ENCODE results near the gene SLIT3. TPM values are rescaled to one million over a fixed set of nuclear protein-coding genes. Genes with fewer than 3 reads are reported as not detected.

SLIT3 gene
- 16.6 TPM for total RNA-seq
- long read RNA-seq, partial matches to known transcripts = 20 of 21 reads
- long read RNA-seq, other reads (novel, unspliced or antisense) = 1 of 21 reads

DNA sequence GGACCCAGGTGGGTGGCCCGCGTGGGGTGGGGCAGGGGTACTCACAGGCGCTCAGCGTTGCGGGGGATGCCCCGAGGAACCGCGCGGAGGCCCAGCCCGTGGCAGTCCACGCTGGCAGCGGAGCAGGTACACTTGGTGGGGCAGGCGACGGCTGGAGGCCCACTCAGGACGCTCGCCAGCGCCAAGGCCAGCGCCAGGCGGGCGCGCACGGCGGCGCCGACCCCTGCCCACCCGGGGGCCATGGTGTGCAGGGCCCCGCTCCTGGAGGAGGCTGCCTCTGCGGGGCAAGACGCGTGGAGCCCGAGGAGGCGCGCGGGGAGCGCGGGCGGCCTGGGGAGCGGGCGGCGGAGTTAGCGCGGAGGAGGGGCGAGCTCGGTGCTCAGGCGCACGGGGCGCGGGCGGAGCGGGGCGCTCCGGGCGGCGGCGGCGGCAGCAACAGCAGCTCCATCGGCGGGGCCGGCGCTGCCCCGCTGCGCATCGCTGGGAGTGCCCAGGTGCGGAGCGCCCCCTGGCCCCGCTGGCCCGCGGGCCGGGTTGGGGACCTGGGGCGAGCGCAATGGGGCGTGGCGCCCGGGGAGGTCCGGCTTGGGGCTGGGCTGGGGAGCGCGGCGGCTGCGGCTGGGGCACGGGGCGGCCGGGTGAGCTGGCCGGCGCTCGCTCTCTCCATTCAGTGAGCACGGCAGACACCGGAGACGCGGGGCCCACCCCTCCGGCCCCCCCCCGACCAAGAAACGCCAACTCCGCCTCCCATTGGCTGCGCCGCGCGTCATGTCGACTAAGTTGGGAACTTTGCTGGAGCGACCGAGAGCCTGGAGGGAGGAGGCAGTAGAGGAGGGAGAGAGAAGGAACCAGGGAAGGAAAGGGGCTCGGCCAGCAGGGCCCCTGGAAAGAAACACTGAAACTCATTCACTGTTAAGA is at the start of gene SLIT3:
SLIT3 (minus strand) TSS at position 672 of the 918 bp plus-strand sequence; CDS start at position 242, 430 bp downstream.
- no peak for DNase-seq (ENCODE audit: low spot score)
- intact Hi-C loops (cut with DNase I) = loop anchor here (5.0 kb wide), 2 partner anchors 183 to 313 kb away; no protein-coding TSS in a partner anchor

DNA sequence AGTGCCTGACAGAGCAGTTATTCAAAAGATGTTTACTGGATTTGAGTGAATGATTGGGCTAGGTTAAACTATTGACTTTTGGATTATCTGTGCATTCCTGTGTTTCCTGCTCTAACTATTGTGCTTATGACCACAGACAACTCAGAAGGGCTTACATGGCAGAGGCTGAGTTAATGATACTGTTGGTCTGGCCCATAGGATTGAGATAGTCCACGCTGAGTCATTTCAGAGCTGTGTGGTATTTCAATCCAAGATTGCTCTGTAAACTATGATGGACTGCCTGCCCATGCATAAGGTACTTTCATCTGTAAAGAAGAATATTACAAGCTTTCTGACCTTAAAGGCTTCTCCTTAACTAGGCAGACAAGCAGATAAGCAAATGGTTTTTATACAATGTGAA is 49.1 kb upstream of the SLIT3 start:
- intact Hi-C loops (cut with DNase I) = no loop called here

DNA sequence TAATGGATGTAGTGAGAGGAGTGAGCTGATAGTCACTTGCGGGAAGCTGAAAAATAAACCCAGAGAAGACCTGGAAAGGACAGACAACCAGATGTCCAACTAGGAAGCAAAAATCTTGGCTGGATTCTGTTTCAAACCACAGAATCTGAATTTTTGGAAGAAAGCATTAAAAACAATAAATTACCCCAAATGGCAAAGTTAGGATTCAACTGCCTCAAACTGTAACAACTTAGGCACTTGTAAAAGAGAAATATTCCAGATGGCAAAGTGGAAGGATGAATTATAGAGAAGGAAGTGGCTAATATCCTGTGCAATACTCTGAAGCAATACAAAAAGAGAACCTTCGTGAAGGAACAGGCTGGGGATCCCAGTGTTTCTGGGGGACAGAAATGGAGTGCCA is 46.8 kb upstream of the SLIT3 start:
- no peak for DNase-seq (ENCODE audit: low spot score)
- intact Hi-C loops (cut with DNase I) = no loop called here

More for the DNA sequence above, 49.1 kb upstream of the SLIT3 start:
- DNase-seq (ENCODE audit: low spot score) = no peak

DNA sequence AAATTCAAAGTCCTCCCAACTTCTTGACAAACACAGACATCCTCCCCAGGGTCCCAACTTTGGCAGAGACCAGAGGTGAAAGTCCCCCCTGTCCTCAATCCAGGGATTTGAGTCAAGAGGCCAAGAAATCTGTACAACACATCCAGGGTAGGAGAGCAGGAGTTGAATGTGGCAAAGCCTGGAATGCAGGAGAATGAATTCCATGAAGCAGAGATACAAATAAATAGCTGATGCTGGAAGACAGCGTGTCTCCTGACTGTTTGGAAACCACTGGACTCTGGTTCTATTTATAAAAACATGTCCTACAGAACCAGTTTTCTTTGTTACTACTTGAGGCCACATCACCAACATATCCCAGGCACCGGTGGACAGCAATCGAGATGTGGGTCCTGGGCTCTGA is 43.7 kb upstream of the SLIT3 start:
- intact Hi-C loops (cut with DNase I) = no loop called here
- no peak for DNase-seq (ENCODE audit: low spot score)

DNA sequence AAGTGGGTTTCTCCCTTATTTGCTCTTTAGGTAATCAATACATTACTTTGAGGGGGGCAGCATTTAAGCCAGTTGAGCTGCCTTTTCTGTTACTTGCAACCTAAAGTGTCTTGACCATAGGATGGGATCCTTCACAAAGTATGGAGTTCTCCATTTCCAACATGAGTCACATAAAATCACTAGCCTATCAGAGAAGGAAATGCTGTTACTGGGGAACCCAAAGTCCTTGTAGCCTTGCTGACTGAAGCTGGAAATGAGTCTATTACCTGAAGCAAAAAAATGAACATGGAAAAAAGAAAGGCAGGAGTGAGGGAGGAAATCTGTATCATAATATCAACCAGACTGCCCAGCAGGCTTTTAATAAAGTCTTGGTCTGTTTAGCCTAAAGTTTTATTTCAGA is 42.8 kb upstream of the SLIT3 start:
- intact Hi-C loops (cut with DNase I) = no loop called here
- no peak for DNase-seq (ENCODE audit: low spot score)

DNA sequence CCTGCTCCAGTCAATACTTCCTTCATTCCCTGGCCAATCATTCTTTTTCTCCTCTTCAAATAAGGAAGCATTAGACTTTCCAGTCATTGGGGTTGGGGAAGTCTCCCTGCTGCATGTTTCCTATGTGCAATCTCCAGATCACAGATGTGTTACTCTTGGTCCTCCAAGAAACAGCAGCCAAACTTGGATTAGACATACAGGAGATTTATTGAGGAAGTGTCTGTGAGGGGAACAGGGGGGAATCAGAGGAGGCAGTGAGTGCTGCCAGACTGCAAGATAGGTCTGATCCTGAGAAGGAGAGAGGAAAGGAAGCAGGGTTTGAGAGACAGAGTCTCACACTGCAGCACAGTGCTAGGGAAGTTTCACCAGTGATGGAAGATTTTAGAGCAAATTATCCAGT is 40.6 kb upstream of the SLIT3 start:
- intact Hi-C loops (cut with DNase I) = no loop called here

DNA sequence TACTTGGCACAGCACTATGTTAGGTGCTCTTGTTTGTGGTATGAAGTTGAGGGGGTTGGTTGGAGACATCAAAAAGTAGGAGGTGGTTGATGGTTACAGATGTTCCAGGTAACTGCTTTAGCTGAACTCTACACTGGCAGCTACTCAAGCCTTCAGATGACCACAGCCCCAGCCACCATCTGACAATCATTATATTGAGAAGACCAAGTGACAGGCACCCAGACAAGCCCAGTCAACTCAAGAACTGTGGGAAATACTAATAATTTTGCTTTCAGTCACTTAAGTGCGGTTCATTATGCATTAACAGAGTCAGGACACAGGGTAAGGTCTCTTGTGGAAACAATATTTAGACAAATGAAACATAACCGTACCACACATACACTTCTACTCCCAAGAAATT is 38.9 kb upstream of the SLIT3 start:
- no peak for DNase-seq (ENCODE audit: low spot score)
- intact Hi-C loops (cut with DNase I) = no loop called here

More for the DNA sequence above, 40.6 kb upstream of the SLIT3 start:
- no peak for DNase-seq (ENCODE audit: low spot score)

DNA sequence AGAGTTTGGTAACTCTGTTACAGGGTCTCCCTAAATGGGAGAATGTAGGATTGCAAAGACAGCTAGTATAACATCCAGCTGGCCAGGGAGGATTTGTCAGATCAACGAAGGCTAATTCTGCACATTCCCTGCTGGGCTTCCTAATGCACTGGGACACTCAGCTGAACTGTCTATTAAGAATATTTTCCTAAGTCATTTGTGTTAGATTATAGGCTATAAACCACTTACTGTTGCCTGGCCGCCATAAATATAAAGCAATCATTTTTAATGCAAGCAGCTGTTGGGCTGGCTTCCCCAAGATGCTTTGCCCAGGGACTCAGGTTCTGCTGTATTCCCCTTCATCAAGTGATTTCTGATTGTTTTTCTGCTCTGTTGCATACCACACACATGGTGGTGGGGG is 35.3 kb upstream of the SLIT3 start:
- intact Hi-C loops (cut with DNase I) = no loop called here
- no peak for DNase-seq (ENCODE audit: low spot score)

DNA sequence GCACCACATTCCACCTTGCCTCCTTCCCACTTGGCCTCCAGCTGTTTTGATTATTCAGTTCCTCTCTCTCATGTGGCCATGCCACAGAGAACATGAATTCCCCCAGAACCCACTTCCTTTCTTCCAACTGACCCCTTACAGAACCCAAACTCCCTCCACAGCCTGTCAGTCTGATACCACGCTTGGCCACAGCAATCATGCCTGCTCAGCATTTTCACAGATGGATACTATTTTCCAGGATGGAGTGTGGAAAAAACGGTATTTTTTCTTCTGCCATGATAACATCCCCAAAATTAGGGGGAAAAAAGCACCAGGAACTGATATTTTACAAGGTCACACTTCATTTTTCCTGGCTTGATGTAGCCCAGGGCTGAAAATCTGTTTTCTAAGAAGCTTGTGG is 34.9 kb upstream of the SLIT3 start:
- intact Hi-C loops (cut with DNase I) = no loop called here
- DNase-seq (ENCODE audit: low spot score) = no peak

DNA sequence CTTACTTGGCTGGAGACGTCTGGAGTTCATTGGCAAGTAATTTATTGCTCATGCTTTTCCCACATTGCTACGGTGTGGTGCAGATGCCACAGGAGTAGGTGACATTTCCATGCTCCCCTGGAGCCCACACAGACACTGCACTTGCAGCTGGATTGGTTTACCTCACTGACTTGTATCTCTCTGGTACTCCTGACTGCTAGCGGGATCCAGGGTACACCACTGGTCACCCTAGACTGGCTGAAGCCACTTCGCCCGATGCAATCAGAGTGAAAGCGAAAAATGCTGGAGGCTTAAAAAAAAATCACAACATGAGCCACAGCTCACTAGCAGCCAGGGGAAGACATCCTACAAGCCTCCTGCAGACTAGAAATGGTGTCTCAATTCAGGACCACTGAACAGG is 32.6 kb upstream of the SLIT3 start:
- intact Hi-C loops (cut with DNase I) = no loop called here
- DNase-seq (ENCODE audit: low spot score) = no peak

DNA sequence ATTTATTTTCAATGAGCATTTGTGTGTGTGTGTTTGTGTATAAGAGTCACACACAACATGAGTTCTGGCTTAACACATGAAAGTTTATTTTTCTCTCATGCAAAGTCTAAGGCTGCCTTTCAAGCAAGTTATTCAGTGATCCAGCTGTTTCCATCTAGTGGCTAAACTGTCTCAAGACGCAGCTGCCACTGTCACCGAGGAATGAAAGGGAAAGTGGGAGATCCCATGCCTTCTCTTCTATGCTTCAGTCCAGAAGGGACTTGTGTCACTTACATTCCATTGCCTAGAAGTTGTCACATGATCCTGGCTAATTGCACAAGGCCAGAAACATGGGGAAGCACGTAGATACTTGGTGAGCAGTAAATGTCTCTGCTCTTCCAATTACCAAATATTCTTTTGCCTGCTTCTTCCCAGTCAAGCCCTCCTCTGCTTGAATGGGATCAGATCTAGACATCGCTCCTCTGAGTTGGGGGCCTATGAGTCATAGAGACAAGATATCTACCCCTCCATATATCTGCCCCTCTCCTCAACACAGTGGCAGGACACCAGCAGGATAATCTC is 30.4 kb upstream of the SLIT3 start:
- no peak for DNase-seq (ENCODE audit: low spot score)
- intact Hi-C loops (cut with DNase I) = no loop called here

DNA sequence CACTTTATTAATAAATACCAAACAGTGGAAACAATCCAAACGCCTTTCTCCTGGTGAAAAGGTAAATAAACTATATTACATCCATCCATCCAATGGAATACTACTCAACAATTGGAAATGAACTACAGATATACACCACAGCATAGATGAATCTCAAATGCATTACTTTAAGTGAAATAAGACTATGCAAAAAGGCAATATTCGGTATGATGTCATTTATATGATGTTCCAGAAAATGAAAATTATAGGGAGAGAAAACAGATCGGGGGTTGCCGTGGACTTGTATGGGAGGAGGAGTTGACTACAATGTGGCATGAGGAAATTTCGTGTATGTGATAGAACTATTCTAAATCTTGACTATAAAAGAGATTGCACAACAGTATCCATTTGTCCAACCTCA is 27.5 kb upstream of the SLIT3 start:
- no peak for DNase-seq (ENCODE audit: low spot score)
- intact Hi-C loops (cut with DNase I) = no loop called here

DNA sequence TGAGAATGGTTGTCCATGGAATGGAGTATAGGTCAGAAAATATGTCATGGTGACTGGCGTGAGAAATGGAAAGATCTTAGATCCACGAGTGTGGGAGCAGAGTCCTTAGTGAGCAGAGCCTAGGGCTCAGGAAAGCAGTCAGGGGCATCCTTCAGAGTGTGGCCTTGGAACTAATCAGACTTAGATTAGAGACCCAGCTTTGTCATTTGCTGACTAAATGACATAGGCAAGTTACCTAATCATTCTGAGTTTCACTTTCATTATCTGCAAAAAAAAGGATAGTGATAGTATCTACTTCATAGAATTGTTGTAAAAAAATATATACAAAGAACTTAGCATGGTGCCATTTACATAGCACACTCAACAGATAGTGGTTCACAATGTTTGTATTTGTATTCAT is 24.3 kb upstream of the SLIT3 start:
- DNase-seq (ENCODE audit: low spot score) = no peak
- intact Hi-C loops (cut with DNase I) = no loop called here

DNA sequence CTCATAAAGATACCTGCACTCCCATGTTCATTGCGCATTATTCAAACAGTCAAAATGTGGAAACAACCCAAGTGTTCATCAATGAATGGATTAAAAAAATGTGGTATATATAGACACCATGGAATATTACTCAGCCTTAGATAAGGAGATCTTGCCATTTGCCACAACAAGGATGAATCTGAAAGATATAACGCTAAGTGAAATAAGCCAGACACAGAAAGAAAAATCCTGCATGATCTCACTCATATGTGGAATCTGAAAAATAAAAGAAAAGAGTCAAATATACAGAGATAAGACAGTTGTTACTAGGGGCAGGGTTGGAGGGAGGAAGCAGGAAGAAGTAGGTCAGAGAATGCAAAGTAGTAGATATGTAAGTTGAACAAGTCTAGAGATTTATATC is 17.6 kb upstream of the SLIT3 start:
- DNase-seq (ENCODE audit: low spot score) = no peak
- intact Hi-C loops (cut with DNase I) = no loop called here

DNA sequence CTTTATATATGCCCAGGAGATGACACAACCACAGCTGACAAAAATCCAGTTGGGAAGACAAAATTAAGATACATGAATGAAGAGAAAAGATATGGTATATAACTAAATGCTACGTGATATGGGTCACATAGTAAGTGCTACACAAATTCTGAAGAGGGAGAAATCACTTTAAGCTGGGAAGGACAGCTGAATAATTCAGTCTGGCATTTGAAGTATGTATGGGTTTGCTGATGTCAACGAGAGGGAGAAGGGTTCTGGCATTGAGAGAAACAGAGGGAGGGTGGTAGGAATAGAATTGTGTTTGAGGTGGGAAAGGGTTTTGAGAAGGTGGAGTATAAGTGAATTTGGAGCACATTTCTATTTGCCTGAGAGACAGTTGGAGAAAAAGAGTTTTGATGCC is 6.7 kb upstream of the SLIT3 start:
- intact Hi-C loops (cut with DNase I) = no loop called here
- no peak for DNase-seq (ENCODE audit: low spot score)

DNA sequence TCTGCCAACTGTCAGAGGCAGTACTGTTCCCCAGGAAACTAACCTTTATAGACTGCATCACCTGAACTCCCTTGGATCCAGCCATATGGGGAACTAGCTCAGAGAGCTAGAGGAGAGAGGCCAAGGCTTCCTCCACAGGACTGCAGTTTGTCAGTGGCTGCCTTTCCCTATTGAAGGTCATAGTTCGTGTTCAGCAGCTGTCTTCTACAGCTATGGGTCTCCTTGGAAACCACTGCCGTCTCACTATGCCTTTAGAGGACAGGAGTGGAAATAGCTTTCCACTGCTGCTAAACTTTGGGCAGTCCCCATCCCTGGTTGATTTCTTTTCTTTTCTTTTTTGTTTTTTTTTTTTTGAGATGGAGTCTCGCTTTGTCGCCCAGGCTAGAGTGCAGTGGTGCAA is 4.4 kb upstream of the SLIT3 start:
- DNase-seq (ENCODE audit: low spot score) = no peak
- intact Hi-C loops (cut with DNase I) = no loop called here

DNA sequence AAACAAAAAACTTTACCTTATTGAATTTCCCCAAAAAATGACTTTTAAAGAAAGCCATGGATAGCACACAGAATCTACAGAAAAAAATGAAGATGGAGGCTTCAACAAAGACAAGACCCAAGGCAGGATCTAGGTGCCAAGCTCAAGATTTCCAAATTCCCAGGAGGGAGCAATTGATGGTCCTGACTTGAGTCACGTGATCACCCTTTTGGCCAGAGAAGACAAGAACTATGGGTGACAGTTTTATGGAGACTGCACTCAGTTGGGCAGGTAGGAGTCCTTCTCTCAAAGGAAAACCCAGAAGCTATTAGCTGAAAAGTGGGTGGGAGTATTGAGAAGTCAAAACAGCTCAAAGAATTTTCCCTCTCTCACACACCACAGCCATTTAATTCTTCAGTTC is 3.2 kb upstream of the SLIT3 start:
- DNase-seq (ENCODE audit: low spot score) = no peak
- intact Hi-C loops (cut with DNase I) = loop anchor here (5.0 kb wide), 2 partner anchors 187 to 317 kb away; no protein-coding TSS in a partner anchor

DNA sequence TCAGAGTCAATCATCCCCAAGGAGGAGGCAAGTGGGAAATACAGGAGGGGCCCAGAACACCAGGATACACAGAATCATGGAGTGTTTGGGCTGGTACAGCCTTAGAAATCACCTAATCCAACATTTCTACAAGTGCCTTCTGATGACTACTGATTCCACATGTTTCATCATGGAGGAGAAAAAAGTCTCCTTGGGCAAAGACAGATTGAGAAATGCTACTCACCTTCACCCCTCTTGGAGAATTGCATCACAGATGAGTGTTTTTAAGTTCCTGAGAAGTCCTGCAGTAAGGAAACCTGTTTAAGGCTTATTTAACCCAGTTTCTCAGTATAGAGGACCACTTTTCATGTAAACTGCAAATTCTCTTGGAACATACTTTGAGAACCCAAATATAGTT is 2.2 kb upstream of the SLIT3 start:
- DNase-seq (ENCODE audit: low spot score) = no peak
- intact Hi-C loops (cut with DNase I) = loop anchor here (2.0 to 5.0 kb wide), 3 partner anchors 186 to 624 kb away; no protein-coding TSS in a partner anchor

DNA sequence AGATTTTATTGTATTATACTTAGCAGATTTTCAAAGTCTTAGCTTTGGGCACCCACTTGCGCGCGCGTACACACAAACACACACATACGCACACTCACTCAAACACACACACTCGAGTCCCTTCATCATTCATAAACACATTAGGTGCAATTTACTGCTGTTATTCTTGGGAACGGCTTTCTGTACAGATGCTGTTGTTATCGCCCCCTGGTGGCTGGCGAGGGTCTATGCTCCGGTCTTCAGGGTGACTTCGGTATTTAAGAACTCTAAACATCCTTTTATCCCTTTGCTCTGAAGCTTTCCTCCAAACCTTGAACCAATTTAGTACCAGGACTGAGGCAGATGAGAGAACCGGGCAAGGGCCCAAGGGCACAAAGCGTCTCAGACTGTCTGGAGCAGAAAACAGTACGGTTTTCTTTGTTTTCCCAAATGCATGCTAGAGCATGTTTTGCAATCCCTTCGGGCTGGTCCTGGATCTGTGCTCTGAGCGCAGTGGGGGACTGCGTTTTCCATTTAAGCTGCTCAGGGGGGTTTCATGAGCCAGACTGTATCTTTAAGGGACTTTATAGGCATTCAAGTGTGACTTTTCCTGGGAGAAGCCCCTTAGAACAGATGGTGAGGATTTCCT is 1.7 kb upstream of the SLIT3 start:
- no peak for DNase-seq (ENCODE audit: low spot score)
- intact Hi-C loops (cut with DNase I) = loop anchor here (2.0 to 5.0 kb wide), 3 partner anchors 185 to 624 kb away; no protein-coding TSS in a partner anchor

DNA sequence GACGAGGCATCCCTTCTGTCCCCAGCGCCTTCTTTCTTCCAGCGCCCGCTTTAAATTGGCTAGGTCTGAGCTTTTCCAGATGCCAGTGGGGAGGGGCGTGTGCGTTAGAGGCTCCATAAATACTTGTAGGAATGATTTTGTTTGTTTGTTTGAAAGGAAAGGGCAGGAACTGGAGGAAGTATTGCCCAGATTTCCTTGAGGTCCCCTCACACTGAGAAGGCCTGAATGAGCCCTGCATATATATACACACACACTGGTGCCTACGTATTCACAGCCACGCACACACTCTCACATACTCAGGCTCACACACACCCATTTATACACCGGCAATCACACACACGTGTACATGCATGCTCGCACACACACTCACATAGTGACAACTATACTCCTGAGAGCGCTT is 1.0 kb upstream of the SLIT3 start:
- intact Hi-C loops (cut with DNase I) = loop anchor here (2.0 to 5.0 kb wide), 3 partner anchors 185 to 623 kb away; no protein-coding TSS in a partner anchor
- no peak for DNase-seq (ENCODE audit: low spot score)

Data from cardiac septum (tissue), 1 donor.